Measurements from ENCODE around the gene SLC43A2.
A peak's percentile ranks its signal among the peaks of the same experiment; 100 is the strongest.

SLC43A2 gene

GRCh38 chr17:1562176-1562643, 66.4 kb downstream of the SLC43A2 start:
- no peak for DNase-seq (ENCODE audit: low spot score)

GRCh38 chr17:1561420-1562175, 67.0 kb downstream of the SLC43A2 start:
- no peak for DNase-seq (ENCODE audit: low spot score)

- no peak for DNase-seq (ENCODE audit: low spot score)
These were observed 67.7 kb downstream of the SLC43A2 start for GRCh38 chr17:1560858-1561355.

- peak; percentile 33 for DNase-seq (ENCODE audit: low spot score)
These were observed 68.4 kb downstream of the SLC43A2 start for GRCh38 chr17:1560101-1560857.

- no peak for DNase-seq (ENCODE audit: low spot score)
These were observed 69.3 kb downstream of the SLC43A2 start for GRCh38 chr17:1559047-1560043.

GRCh38 chr17:1558401-1558800, 70.2 kb downstream of the SLC43A2 start:
- DNase-seq (ENCODE audit: low spot score): no peak

- no peak for DNase-seq (ENCODE audit: low spot score)
These were observed 71.1 kb downstream of the SLC43A2 start for GRCh38 chr17:1557355-1558095.

GRCh38 chr17:1555651-1556471, 72.8 kb downstream of the SLC43A2 start:
- DNase-seq (ENCODE audit: low spot score): no peak

GRCh38 chr17:1554751-1555540, 73.7 kb downstream of the SLC43A2 start:
- DNase-seq (ENCODE audit: low spot score): no peak

GRCh38 chr17:1553354-1554266, 75.0 kb downstream of the SLC43A2 start:
- no peak for DNase-seq (ENCODE audit: low spot score)

GRCh38 chr17:1552932-1553331, 75.7 kb downstream of the SLC43A2 start:
- no peak for DNase-seq (ENCODE audit: low spot score)

GRCh38 chr17:1551741-1552140, 76.9 kb downstream of the SLC43A2 start:
- no peak for DNase-seq (ENCODE audit: low spot score)

GRCh38 chr17:1548032-1548431, 80.6 kb downstream of the SLC43A2 start:
- DNase-seq (ENCODE audit: low spot score): no peak

- DNase-seq (ENCODE audit: low spot score): no peak
These were observed 82.2 kb downstream of the SLC43A2 start for GRCh38 chr17:1546292-1546922.

GRCh38 chr17:1545618-1546017, 83.0 kb downstream of the SLC43A2 start:
- DNase-seq (ENCODE audit: low spot score): no peak

GRCh38 chr17:1542316-1542715, 86.3 kb downstream of the SLC43A2 start:
- no peak for DNase-seq (ENCODE audit: low spot score)

GRCh38 chr17:1541367-1541904, 87.2 kb downstream of the SLC43A2 start:
- DNase-seq (ENCODE audit: low spot score): no peak

GRCh38 chr17:1539811-1540210, 88.8 kb downstream of the SLC43A2 start:
- DNase-seq (ENCODE audit: low spot score): no peak
